ENCODE measurements around the gene POLD4.

POLD4 gene

GRCh38 chr11:67352546-67353316, 615 bp downstream of the POLD4 start:
- Histone ChIP-seq H3K9ac (ENCODE audit: low read length) (peak overlapping the region; percentile 98), H3K4me3 (ENCODE audit: low read length) (peak overlapping the region; percentile 77), H3K36me3 (ENCODE audit: control insufficient read depth, insufficient read depth, low read length) (no peaks in the 10 kb centered on the region), H3K9me3 (ENCODE audit: control insufficient read depth, low read length) (no peaks in the 10 kb centered on the region), H3K4me1 (ENCODE audit: control insufficient read depth, insufficient read depth, low read length) (peaks cover 80% of the 10 kb centered on the region), H3K27me3 (ENCODE audit: control insufficient read depth, insufficient read depth, low read length) (no peaks in the 10 kb centered on the region)

- H3K4me3 ChIP-seq (ENCODE audit: low read length), result no peak overlapping the region
- H3K4me1 ChIP-seq (ENCODE audit: control insufficient read depth, insufficient read depth, low read length), result peaks cover 76% of the 10 kb centered on the region
- no peaks in the 10 kb centered on the region for H3K27me3 ChIP-seq (ENCODE audit: control insufficient read depth, insufficient read depth, low read length)
- no peaks in the 10 kb centered on the region for H3K36me3 ChIP-seq (ENCODE audit: control insufficient read depth, insufficient read depth, low read length)
- peak overlapping the region; percentile 26 for H3K9ac ChIP-seq (ENCODE audit: low read length)
- H3K9me3 ChIP-seq (ENCODE audit: control insufficient read depth, low read length), result no peaks in the 10 kb centered on the region
Measured at GRCh38 chr11:67351275-67352005, 1.9 kb downstream of the POLD4 start.

GRCh38 chr11:67349928-67350465, 3.3 kb downstream of the POLD4 start:
- Histone ChIP-seq H3K9me3 (ENCODE audit: control insufficient read depth, low read length) (no peaks in the 10 kb centered on the region), H3K9ac (ENCODE audit: low read length) (no peak overlapping the region), H3K4me1 (ENCODE audit: control insufficient read depth, insufficient read depth, low read length) (peaks cover 73% of the 10 kb centered on the region), H3K4me3 (ENCODE audit: low read length) (no peak overlapping the region), H3K36me3 (ENCODE audit: control insufficient read depth, insufficient read depth, low read length) (no peaks in the 10 kb centered on the region), H3K27me3 (ENCODE audit: control insufficient read depth, insufficient read depth, low read length) (no peaks in the 10 kb centered on the region)

GRCh38 chr11:67349457-67349856, 3.9 kb downstream of the POLD4 start:
- Histone ChIP-seq H3K4me3 (ENCODE audit: low read length) (no peak overlapping the region), H3K9me3 (ENCODE audit: control insufficient read depth, low read length) (no peaks in the 10 kb centered on the region), H3K36me3 (ENCODE audit: control insufficient read depth, insufficient read depth, low read length) (no peaks in the 10 kb centered on the region), H3K4me1 (ENCODE audit: control insufficient read depth, insufficient read depth, low read length) (peaks cover 73% of the 10 kb centered on the region), H3K27me3 (ENCODE audit: control insufficient read depth, insufficient read depth, low read length) (no peaks in the 10 kb centered on the region), H3K9ac (ENCODE audit: low read length) (no peak overlapping the region)

GRCh38 chr11:67349036-67349435, 4.3 kb downstream of the POLD4 start:
- H3K9ac ChIP-seq (ENCODE audit: low read length), result no peak overlapping the region
- no peaks in the 10 kb centered on the region for H3K9me3 ChIP-seq (ENCODE audit: control insufficient read depth, low read length)
- no peaks in the 10 kb centered on the region for H3K36me3 ChIP-seq (ENCODE audit: control insufficient read depth, insufficient read depth, low read length)
- peaks cover 73% of the 10 kb centered on the region for H3K4me1 ChIP-seq (ENCODE audit: control insufficient read depth, insufficient read depth, low read length)
- H3K4me3 ChIP-seq (ENCODE audit: low read length), result no peak overlapping the region
- no peaks in the 10 kb centered on the region for H3K27me3 ChIP-seq (ENCODE audit: control insufficient read depth, insufficient read depth, low read length)

- Histone ChIP-seq H3K9me3 (ENCODE audit: control insufficient read depth, low read length) (no peaks in the 10 kb centered on the region), H3K36me3 (ENCODE audit: control insufficient read depth, insufficient read depth, low read length) (no peaks in the 10 kb centered on the region), H3K4me1 (ENCODE audit: control insufficient read depth, insufficient read depth, low read length) (peaks cover 70% of the 10 kb centered on the region), H3K9ac (ENCODE audit: low read length) (no peak overlapping the region), H3K27me3 (ENCODE audit: control insufficient read depth, insufficient read depth, low read length) (no peaks in the 10 kb centered on the region), H3K4me3 (ENCODE audit: low read length) (no peak overlapping the region)
Measured at GRCh38 chr11:67347964-67348749, 5.2 kb downstream of the POLD4 start.

- Histone ChIP-seq H3K4me3 (ENCODE audit: low read length) (no peak overlapping the region), H3K27me3 (ENCODE audit: control insufficient read depth, insufficient read depth, low read length) (no peaks in the 10 kb centered on the region), H3K4me1 (ENCODE audit: control insufficient read depth, insufficient read depth, low read length) (peaks cover 56% of the 10 kb centered on the region), H3K9ac (ENCODE audit: low read length) (peak overlapping the region; percentile 3), H3K9me3 (ENCODE audit: control insufficient read depth, low read length) (no peaks in the 10 kb centered on the region), H3K36me3 (ENCODE audit: control insufficient read depth, insufficient read depth, low read length) (no peaks in the 10 kb centered on the region)
Measured at GRCh38 chr11:67345920-67346819, 7.2 kb downstream of the POLD4 start.

- H3K9ac ChIP-seq (ENCODE audit: low read length), result peak overlapping the region; percentile 3
- no peaks in the 10 kb centered on the region for H3K36me3 ChIP-seq (ENCODE audit: control insufficient read depth, insufficient read depth, low read length)
- no peak overlapping the region for H3K4me3 ChIP-seq (ENCODE audit: low read length)
- H3K4me1 ChIP-seq (ENCODE audit: control insufficient read depth, insufficient read depth, low read length), result peaks cover 51% of the 10 kb centered on the region
- no peaks in the 10 kb centered on the region for H3K27me3 ChIP-seq (ENCODE audit: control insufficient read depth, insufficient read depth, low read length)
- H3K9me3 ChIP-seq (ENCODE audit: control insufficient read depth, low read length), result no peaks in the 10 kb centered on the region
Measured at GRCh38 chr11:67345247-67345919, 8.0 kb downstream of the POLD4 start.

GRCh38 chr11:67344264-67344663, 9.1 kb downstream of the POLD4 start:
- H3K4me3 ChIP-seq (ENCODE audit: low read length), result no peak overlapping the region
- H3K4me1 ChIP-seq (ENCODE audit: control insufficient read depth, insufficient read depth, low read length), result peaks cover 45% of the 10 kb centered on the region
- H3K9me3 ChIP-seq (ENCODE audit: control insufficient read depth, low read length), result no peaks in the 10 kb centered on the region
- no peak overlapping the region for H3K9ac ChIP-seq (ENCODE audit: low read length)
- no peaks in the 10 kb centered on the region for H3K27me3 ChIP-seq (ENCODE audit: control insufficient read depth, insufficient read depth, low read length)
- H3K36me3 ChIP-seq (ENCODE audit: control insufficient read depth, insufficient read depth, low read length), result no peaks in the 10 kb centered on the region

GRCh38 chr11:67337257-67337656, 16.1 kb downstream of the POLD4 start:
- no peaks in the 10 kb centered on the region for H3K9me3 ChIP-seq (ENCODE audit: control insufficient read depth, low read length)
- H3K4me3 ChIP-seq (ENCODE audit: low read length), result no peak overlapping the region
- no peaks in the 10 kb centered on the region for H3K27me3 ChIP-seq (ENCODE audit: control insufficient read depth, insufficient read depth, low read length)
- no peaks in the 10 kb centered on the region for H3K36me3 ChIP-seq (ENCODE audit: control insufficient read depth, insufficient read depth, low read length)
- H3K9ac ChIP-seq (ENCODE audit: low read length), result no peak overlapping the region
- H3K4me1 ChIP-seq (ENCODE audit: control insufficient read depth, insufficient read depth, low read length), result no peaks in the 10 kb centered on the region

Measured in mucosa of stomach (tissue), 1 donor.